Prostate gland (tissue), 2 donors: Measurements from ENCODE around the gene TET2. TPM values are rescaled to one million over a fixed set of nuclear protein-coding genes. Genes with fewer than 3 reads are reported as not detected.

Experiments
- DNase-seq: peaks from one replicate; pipeline ENCODE4 v3.0.0-alpha.2; 2019; ENCODE audit warnings: low spot score
- H3K27ac ChIP-seq, 2 donors: fragments of 200-600 bp; sonication (generic); 2 replicates each; pipeline ENCODE4 v1.5.1; 2017 to 2019
- H3K27me3 ChIP-seq: fragments of 200-600 bp; sonication (generic); replicated peaks from 2 replicates; pipeline ENCODE4 v1.5.1; 2019; ENCODE audit not compliant: insufficient read depth
- H3K36me3 ChIP-seq, 2 donors: fragments of 200-600 bp; sonication (generic); 1 replicate in 1 of 2; 2 replicates in 1 of 2; pipeline versions ENCODE4 v1.5.1 to v1.8.1; 2017 to 2019
- H3K4me1 ChIP-seq: fragments of 200-600 bp; sonication (generic); replicated peaks from 2 replicates; pipeline ENCODE4 v1.5.1; 2019
- H3K4me3 ChIP-seq, 2 donors: fragments of 200-600 bp; sonication (generic); 2 replicates each; pipeline ENCODE4 v1.5.1; 2017 to 2019
- H3K9me3 ChIP-seq: fragments of 200-600 bp; sonication (generic); 2 replicates; pipeline ENCODE4 v1.5.1; 2017
- POLR2A ChIP-seq: fragments of 450-650 bp; IDR thresholded peaks from one replicate; pipeline ENCODE4 v1.6.1; 2016; ENCODE audit warnings: antibody characterized with exemption, mild to moderate bottlenecking
- POLR2AphosphoS5 ChIP-seq: sonication (generic); formaldehyde crosslinking; IDR thresholded peaks from one replicate; pipeline ENCODE4 v1.6.1; 2017; ENCODE audit warnings: antibody characterized with exemption
- WGBS: methylation state at CpG from one replicate; pipeline ENCODE4 v1.1.5; 2018; 5-methylcytosine and 5-hydroxymethylcytosine counted together
- intact Hi-C: fragments of 100-400 bp; cut with DNase I; formaldehyde crosslinking; loops from one replicate; pipeline ENCODE4 v1.14.2; 2022
- total RNA-seq, 2 donors: library from RNA; depleted of rRNA; stranded (reverse); fragments of >200 nt; gene quantifications; one replicate each; pipeline ENCODE4 v1.1.0, GENCODE V29; 2016
- TF ChIP-seq, protein P1 (sequence below), 4 experiments: fragments of 200-600 bp in 2 of 4; fragments of 450-650 bp in 2 of 4; sonication (generic) in 2 of 4; IDR thresholded peaks; 1 replicate in 3 of 4; 2 replicates in 1 of 4; pipeline ENCODE4 v1.5.1; 2016 to 2019; ENCODE audit warnings: antibody characterized with exemption in 4 of 4, mild to moderate bottlenecking in 2 of 4, moderate library complexity in 2 of 4

TET2 gene
- total RNA-seq, 2 donors from 2014 or later, result 19.8 to 20.6 TPM

DNA sequence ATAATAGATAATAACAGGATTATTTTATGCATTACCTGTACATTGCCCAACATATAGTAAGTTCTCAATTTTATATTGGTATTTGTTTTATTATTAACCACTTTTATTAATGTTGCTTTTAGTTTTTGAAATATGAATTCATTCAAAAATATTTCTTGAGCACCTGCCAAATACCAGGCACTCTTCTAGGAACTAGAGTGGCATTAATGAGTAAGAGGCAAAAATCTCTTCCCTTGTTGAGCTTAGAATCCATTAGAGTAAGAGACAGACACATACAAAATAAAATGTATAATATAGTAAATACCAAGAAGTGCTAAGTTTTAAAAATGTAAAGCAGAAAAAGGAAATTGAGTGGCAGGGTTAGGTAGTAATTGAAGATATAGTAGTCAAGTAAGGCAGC is 45.8 kb downstream of the TET2 start:
- Histone ChIP-seq H3K36me3 (no peaks in the 10 kb centered on the region), H3K27ac (no peak overlapping the region), H3K4me3 (no peak overlapping the region), H3K4me1 (no peaks in the 10 kb centered on the region), H3K9me3 (no peaks in the 10 kb centered on the region), H3K27me3 (no peaks in the 10 kb centered on the region)
- TF ChIP-seq POLR2AphosphoS5, result no peak
- no peak for TF ChIP-seq POLR2A
- TF ChIP-seq, protein P1, sequence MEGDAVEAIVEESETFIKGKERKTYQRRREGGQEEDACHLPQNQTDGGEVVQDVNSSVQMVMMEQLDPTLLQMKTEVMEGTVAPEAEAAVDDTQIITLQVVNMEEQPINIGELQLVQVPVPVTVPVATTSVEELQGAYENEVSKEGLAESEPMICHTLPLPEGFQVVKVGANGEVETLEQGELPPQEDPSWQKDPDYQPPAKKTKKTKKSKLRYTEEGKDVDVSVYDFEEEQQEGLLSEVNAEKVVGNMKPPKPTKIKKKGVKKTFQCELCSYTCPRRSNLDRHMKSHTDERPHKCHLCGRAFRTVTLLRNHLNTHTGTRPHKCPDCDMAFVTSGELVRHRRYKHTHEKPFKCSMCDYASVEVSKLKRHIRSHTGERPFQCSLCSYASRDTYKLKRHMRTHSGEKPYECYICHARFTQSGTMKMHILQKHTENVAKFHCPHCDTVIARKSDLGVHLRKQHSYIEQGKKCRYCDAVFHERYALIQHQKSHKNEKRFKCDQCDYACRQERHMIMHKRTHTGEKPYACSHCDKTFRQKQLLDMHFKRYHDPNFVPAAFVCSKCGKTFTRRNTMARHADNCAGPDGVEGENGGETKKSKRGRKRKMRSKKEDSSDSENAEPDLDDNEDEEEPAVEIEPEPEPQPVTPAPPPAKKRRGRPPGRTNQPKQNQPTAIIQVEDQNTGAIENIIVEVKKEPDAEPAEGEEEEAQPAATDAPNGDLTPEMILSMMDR (IDR thresholded peaks at IDR 0.05), result no peak
- intact Hi-C loops, result loop anchor here (5.0 kb wide), 1 partner anchor 45 kb away; the partner anchor contains the start of gene TET2
- DNase-seq, result no peak

DNA sequence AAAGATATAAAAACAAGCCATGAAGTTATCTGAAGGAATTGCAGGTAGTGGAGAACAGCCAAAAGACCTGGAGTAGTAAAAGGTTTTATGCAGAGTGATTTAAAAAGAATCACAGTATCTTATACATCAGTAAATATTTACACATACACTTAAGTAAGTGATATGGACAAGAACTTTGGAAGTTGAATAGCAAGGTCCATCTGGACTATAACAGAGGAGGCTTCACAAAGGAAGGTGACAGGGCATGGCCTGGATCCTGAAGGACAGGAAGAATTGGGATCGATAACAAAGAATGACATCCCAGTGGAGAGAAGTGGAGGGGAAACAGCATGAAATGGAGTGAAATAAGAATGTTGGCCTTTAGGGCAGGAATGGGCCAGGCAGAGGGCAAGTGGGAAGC is 46.2 kb downstream of the TET2 start:
- WGBS, result 63% methylated on average over 1 of the region's 1 CpG
- H3K36me3 ChIP-seq, result no peaks in the 10 kb centered on the region
- no peaks in the 10 kb centered on the region for H3K27me3 ChIP-seq
- intact Hi-C loops, result loop anchor here (5.0 kb wide), 1 partner anchor 46 kb away; the partner anchor contains the start of gene TET2
- no peaks in the 10 kb centered on the region for H3K9me3 ChIP-seq
- H3K27ac ChIP-seq, result no peak overlapping the region
- no peak for TF ChIP-seq POLR2AphosphoS5
- TF ChIP-seq, protein P1 (IDR thresholded peaks at IDR 0.05), result no peak
- TF ChIP-seq POLR2A, result no peak
- no peak for DNase-seq
- no peaks in the 10 kb centered on the region for H3K4me1 ChIP-seq
- no peak overlapping the region for H3K4me3 ChIP-seq

DNA sequence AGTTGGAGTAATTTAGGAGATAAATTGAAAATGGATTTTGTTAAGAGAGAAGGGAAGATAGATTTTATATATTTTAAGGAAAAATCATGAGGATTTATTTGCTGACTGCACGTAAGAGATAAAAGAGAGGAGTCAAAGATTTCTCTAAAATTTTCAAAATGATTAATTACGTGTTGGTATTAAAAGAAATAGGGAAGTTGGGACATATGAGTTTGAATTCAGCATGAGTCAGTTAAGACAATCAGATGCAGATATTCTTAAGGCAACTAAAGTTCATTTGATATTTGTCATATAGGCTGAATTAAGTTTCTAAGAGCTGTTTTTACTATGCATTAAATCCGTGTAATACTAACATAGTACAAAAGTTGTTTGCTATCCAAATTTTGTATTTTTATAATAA is 46.9 kb downstream of the TET2 start:
- intact Hi-C loops, result loop anchor here (5.0 kb wide), 1 partner anchor 46 kb away; the partner anchor contains the start of gene TET2
- TF ChIP-seq POLR2A (no peak), POLR2AphosphoS5 (no peak)
- TF ChIP-seq, protein P1 (IDR thresholded peaks at IDR 0.05), result no peak
- no peak for DNase-seq
- Histone ChIP-seq H3K27me3 (no peaks in the 10 kb centered on the region), H3K4me3 (no peak overlapping the region), H3K27ac (no peak overlapping the region), H3K36me3 (no peaks in the 10 kb centered on the region), H3K9me3 (no peaks in the 10 kb centered on the region), H3K4me1 (no peaks in the 10 kb centered on the region)
- 91% methylated on average over 3 of the region's 3 CpGs for WGBS

DNA sequence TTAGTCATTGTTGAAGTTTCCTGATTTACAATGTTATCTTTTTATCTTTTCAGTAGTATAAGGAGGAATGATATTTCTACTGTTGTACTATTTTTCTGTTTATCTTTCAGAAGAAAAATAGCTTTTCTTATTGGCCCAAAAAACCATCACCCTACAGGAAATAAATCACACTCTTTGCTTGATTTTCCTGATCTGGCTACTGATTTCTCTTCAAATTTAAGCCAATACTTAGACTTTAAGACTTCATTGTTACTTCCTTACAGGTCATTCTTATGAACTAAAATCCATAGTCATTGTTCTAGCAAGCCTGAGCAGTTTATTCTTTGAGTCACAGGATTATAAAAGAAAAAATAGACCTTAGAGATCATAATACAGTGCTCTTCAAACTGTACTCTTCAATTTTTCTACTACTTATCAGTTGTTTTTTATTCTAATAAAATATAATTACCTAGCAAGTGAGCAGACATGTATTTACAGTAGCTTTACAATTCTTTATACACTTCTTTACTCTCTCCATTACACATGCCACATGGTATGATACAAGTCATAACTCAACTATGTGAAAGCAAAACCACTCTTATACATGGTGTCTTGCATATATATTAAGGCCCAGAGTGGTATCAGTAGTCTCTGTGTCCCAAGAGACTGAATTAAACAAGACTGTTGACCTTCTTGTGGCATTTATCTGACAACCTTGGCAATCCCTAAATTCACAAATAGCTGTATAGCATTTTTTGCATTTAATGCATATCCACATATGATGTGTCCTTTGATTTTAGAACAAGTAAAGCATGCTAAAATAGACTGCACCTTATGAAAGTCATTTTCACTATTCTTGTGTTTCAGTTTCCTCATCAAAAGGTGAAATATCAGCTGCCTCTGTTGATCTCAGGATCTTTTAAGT is 47.9 kb downstream of the TET2 start:
- H3K27ac ChIP-seq, result no peak overlapping the region
- no peaks in the 10 kb centered on the region for H3K36me3 ChIP-seq
- TF ChIP-seq POLR2AphosphoS5, result no peak
- no peak for TF ChIP-seq POLR2A
- TF ChIP-seq, protein P1 (IDR thresholded peaks at IDR 0.05), result no peak
- H3K27me3 ChIP-seq, result no peaks in the 10 kb centered on the region
- no peaks in the 10 kb centered on the region for H3K9me3 ChIP-seq
- intact Hi-C loops, result loop anchor here (5.0 kb wide), 1 partner anchor 47 kb away; the partner anchor contains the start of gene TET2
- DNase-seq, result no peak
- H3K4me1 ChIP-seq, result no peaks in the 10 kb centered on the region
- H3K4me3 ChIP-seq, result no peak overlapping the region
